ENCODE results near the gene TBX21.

Gene TBX21

GRCh38 chr17:47713980-47714700 is 18.9 kb upstream of the TBX21 start:
- no peak overlapping the region for H3K27ac ChIP-seq
- intact Hi-C loops (cut with DNase I; ENCODE audit: low total_unique reads) = no loop called here
- H3K36me3 ChIP-seq = peaks cover 13 to 25% (median 21%) of the 10 kb centered on the region in 3 donors
- peaks cover 0 to 59% of the 10 kb centered on the region in 2 donors for H3K27me3 ChIP-seq
- no peaks in the 10 kb centered on the region for H3K9me3 ChIP-seq
- H3K4me1 ChIP-seq = peaks cover 0 to 2% (median under 1%) of the 10 kb centered on the region in 4 donors
- no peak for TF ChIP-seq CTCF (IDR thresholded peaks at IDR 0.05)
- H3K4me3 ChIP-seq = no peak overlapping the region
- no peak for DNase-seq

GRCh38 chr17:47714773-47715396 is 18.2 kb upstream of the TBX21 start:
- no peak for TF ChIP-seq CTCF (IDR thresholded peaks at IDR 0.05)
- DNase-seq = no peak
- H3K27me3 ChIP-seq = peaks cover 0 to 66% of the 10 kb centered on the region in 2 donors

GRCh38 chr17:47715669-47716325 is 17.2 kb upstream of the TBX21 start:
- Histone ChIP-seq H3K4me1 (no peaks in the 10 kb centered on the region), H3K27ac (no peak overlapping the region), H3K36me3 (peaks cover 7 to 10% (median 10%) of the 10 kb centered on the region in 3 donors), H3K9me3 (no peaks in the 10 kb centered on the region), H3K4me3 (no peak overlapping the region), H3K27me3 (peaks cover 0 to 75% of the 10 kb centered on the region in 2 donors)
- TF ChIP-seq CTCF (IDR thresholded peaks at IDR 0.05) = no peak
- no peak for DNase-seq
- intact Hi-C loops (cut with DNase I; ENCODE audit: low total_unique reads) = no loop called here

More at GRCh38 chr17:47714773-47715396, 18.2 kb upstream of the TBX21 start:
- H3K4me3 ChIP-seq = no peak overlapping the region
- intact Hi-C loops (cut with DNase I; ENCODE audit: low total_unique reads) = no loop called here
- H3K9me3 ChIP-seq = no peaks in the 10 kb centered on the region
- H3K4me1 ChIP-seq = no peaks in the 10 kb centered on the region
- peaks cover 13 to 19% (median 19%) of the 10 kb centered on the region in 3 donors for H3K36me3 ChIP-seq
- H3K27ac ChIP-seq = no peak overlapping the region

DNA sequence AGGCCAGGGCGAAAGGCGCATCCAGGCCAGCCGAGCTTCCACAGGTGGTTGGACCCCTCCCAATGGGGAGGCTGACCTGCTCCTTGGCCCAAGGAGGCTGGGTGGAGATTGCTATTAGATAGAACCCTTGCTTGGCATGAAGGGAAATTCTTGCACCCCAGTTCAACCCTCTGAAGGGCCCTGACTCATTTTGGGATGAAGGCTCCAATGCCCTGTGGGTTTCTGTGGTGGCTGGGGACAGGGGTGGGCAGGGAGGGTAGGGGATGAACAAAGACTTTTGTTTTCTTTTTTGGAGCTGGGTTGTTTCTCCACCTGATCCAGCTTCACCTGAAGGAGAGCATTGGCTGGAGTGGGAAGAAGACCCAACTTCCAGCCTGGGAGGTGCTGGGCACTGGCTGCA is 16.7 kb upstream of the TBX21 start:
- TF ChIP-seq CTCF (IDR thresholded peaks at IDR 0.05) = no peak
- H3K9me3 ChIP-seq = no peaks in the 10 kb centered on the region
- no peak overlapping the region for H3K27ac ChIP-seq
- H3K4me3 ChIP-seq = no peak overlapping the region
- intact Hi-C loops (cut with DNase I; ENCODE audit: low total_unique reads) = no loop called here
- peaks cover 0 to 5% (median 4%) of the 10 kb centered on the region in 4 donors for H3K4me1 ChIP-seq
- peaks cover 0 to 81% of the 10 kb centered on the region in 2 donors for H3K27me3 ChIP-seq
- no peak for DNase-seq
- H3K36me3 ChIP-seq = peaks cover 3 to 4% (median 4%) of the 10 kb centered on the region in 3 donors

DNA sequence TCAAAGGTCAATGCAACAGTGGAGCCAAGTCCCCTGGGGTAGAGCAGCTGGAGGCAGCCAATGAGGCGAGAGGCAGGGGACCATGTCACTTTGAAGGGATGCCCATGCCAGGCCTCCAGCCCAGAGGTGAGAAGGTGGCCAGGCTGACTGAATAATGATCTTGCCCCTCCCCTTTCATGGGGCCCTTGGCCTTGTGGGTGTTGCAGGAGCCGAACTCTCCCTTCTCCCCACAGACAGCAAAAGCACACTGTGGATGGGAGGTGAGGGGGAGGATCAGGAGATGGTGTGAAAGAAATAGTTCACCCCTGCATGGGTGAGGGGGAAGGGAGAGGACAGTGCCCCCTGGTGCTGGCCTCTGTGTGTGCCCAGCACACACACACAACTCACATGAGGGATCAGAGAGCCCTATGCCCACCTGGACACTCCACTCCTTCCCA is 15.8 kb upstream of the TBX21 start:
- no peak for TF ChIP-seq CTCF (IDR thresholded peaks at IDR 0.05)
- Histone ChIP-seq H3K4me1 (peaks cover 0 to 13% (median 7%) of the 10 kb centered on the region in 4 donors), H3K9me3 (no peaks in the 10 kb centered on the region), H3K27me3 (peaks cover 0 to 90% of the 10 kb centered on the region in 2 donors), H3K4me3 (no peak overlapping the region), H3K27ac (no peak overlapping the region), H3K36me3 (no peaks in the 10 kb centered on the region)
- no peak for DNase-seq
- intact Hi-C loops (cut with DNase I; ENCODE audit: low total_unique reads) = no loop called here

Data from tibial artery (tissue), 4 donors.